ENCODE results near the gene TEX51.

Gene TEX51

GRCh38 chr2:126898636-126899035 is at the start of gene TEX51:
Gene TEX51 (plus strand): TSS chr2:126898890. CDS start chr2:126898919, 29 bp downstream.
- DNase-seq (ENCODE audit: low spot score) = no peak

- no peak for DNase-seq (ENCODE audit: low spot score)
These were observed 49.6 kb upstream of the TEX51 start for GRCh38 chr2:126849054-126849453.

- DNase-seq (ENCODE audit: low spot score) = no peak
These were observed 49.2 kb upstream of the TEX51 start for GRCh38 chr2:126849486-126849885.

DNA sequence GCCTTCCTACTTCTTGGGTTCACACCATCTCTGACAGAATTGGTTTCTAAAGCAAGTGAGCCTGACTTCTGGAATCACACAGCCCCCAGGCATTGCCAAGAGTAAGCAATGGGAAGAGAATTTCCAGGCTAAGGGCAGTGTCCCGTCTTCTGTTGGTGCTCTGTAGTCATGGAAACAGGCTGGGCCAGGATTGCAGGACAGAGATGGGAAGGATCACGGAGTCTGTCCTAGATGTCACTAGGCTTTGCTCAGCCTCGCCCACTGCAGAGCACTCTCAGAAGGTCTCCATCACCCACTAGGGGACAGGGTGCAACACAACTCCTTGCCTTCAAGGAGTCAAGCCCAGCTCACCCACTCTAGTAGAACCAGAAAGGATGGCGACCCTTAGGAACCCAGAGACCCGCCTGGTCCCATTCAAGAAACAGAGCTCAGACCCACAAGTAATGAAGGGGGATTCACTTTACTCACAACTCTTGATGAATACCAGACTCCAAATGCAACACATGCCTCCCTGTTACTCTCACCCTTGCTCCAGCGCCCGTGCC is 48.6 kb upstream of the TEX51 start:
- DNase-seq (ENCODE audit: low spot score) = no peak

GRCh38 chr2:126850940-126851339 is 47.8 kb upstream of the TEX51 start:
- DNase-seq (ENCODE audit: low spot score) = no peak

GRCh38 chr2:126851756-126852155 is 46.9 kb upstream of the TEX51 start:
- no peak for DNase-seq (ENCODE audit: low spot score)

DNA sequence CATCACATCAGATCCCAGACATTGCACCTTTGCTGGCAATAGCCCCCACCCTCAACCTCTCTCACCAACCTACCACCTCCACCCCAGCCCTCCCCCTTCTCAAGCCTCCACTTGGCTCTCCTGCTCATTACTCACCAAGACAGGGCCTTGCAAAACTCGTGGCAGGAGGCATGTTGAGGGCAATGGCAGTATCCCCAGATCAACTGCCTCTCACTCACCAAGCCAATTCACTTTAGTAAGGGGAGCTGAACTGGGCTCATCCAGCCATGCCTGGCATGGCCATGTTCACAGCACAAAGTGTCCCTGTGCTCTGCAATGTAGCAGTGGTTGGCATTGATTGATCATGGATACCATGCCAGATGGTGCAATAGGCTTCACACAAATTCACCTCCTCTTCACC is 46.3 kb upstream of the TEX51 start:
- no peak for DNase-seq (ENCODE audit: low spot score)

DNA sequence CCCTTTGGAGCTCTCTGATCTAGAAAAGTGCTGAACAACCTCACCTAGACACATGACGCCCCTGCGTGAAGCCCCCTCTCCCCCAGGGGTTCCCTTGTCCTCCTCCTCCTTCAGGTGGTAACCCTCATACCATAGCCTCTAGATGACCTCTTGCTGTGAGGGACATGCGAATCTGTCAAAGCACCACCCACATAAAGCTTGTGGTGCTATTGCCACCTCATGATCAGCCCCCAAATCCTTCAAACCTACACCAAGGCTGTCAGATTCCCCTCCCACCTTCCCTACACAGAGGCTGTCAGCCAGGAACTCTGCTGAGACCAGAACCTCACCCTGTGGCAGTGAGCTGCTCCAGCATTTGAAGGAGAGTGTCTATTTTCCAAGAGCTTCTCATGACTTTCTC is 43.1 kb upstream of the TEX51 start:
- DNase-seq (ENCODE audit: low spot score) = no peak

- DNase-seq (ENCODE audit: low spot score) = no peak
These were observed 42.3 kb upstream of the TEX51 start for GRCh38 chr2:126856403-126856802.

DNA sequence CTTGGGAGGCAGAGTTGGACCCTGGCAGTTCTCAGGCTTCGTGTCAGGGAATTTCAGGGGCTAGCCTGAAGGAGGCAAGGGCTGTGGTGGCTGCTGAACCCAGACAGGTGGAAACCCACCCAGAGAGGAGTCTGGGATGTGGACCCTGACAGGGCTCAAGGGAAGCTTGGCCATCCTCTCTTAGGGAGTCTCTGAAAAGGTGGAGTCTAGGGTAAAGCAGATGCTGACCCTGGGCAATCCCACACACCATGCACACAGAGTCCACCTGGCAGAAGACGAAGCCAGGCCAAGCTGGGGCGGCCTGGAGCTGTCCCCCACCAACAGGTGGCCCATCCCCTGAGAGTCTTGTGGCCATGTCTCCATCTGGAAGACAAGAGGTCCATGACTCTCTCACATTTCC is 41.2 kb upstream of the TEX51 start:
- no peak for DNase-seq (ENCODE audit: low spot score)

DNA sequence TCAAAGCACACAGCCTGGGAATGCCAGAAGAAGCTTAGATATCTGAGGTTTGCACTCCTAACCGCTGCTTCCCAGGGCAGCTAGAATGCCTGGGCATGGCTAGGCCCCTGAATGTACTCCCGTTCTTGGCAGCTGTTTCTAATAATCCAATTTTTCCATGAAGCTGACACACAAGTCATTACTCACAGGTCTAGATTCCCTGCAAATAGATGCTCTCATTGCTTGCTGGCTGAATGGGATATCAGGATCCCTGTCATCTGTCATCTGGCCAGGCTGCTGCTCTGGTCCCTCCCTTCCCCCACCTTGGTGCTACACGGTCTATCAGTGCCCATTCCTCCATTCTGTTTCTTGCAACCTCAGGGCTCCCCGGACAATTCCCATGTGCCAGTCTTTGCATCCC is 40.7 kb upstream of the TEX51 start:
- no peak for DNase-seq (ENCODE audit: low spot score)

- DNase-seq (ENCODE audit: low spot score) = no peak
These were observed 40.3 kb upstream of the TEX51 start for GRCh38 chr2:126858436-126858835.

- DNase-seq (ENCODE audit: low spot score) = no peak
These were observed 39.7 kb upstream of the TEX51 start for GRCh38 chr2:126858991-126859390.

DNA sequence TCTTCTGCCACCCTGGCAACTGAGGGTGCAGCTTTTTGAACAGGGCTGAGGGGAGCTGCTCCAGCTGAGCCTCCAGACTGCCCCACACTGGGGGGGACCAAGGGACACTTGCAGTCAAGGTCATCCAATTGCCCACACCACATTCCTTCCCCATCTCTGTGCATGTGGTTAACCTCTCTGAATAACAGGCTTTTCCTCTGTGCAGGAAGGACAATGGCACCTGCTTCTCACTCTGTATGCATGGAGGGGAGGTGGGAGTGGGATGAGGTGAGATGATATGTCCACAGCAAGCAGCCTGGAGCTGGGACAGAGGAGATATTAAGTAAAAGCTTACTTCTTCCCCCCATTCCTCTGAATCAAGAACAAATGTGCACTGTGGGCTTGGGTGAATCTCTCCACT is 39.1 kb upstream of the TEX51 start:
- no peak for DNase-seq (ENCODE audit: low spot score)

DNA sequence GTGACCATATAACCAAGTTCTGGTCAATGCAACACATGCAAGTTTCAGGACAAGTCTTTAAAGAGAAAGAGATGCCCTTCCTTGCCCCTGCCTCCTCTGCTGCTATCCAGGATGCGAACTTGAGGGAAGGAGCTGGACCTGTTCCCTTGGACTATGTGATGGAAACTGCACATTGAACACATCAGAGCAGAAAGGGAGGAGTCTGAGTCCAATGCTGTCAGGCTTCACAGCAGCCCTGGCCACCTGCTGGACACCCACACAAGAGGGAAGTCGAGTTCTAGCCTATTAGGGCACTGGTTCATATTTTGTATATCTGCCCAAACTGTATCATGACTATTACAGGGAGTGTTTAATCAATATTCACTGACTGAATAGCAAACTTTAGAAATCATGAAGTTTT is 38.3 kb upstream of the TEX51 start:
- no peak for DNase-seq (ENCODE audit: low spot score)

DNA sequence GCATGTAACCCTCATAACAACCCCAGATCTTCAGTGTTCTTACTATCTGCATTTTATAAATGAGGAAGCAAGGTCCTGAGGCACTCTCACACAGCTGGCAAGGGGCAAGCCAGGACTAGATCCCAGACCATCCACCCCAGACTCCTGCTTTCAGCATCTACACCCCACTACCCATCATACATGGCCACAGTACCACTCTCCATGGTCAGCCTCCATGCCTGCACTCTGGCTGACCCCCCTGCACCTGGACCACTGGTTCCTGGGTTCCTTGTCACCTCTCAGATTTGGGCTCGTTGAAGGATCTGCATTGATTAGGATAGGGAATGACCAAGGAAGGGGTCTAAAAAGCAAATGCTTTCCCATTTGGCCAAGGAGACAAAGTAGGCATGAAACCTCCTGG is 36.0 kb upstream of the TEX51 start:
- DNase-seq (ENCODE audit: low spot score) = no peak

DNA sequence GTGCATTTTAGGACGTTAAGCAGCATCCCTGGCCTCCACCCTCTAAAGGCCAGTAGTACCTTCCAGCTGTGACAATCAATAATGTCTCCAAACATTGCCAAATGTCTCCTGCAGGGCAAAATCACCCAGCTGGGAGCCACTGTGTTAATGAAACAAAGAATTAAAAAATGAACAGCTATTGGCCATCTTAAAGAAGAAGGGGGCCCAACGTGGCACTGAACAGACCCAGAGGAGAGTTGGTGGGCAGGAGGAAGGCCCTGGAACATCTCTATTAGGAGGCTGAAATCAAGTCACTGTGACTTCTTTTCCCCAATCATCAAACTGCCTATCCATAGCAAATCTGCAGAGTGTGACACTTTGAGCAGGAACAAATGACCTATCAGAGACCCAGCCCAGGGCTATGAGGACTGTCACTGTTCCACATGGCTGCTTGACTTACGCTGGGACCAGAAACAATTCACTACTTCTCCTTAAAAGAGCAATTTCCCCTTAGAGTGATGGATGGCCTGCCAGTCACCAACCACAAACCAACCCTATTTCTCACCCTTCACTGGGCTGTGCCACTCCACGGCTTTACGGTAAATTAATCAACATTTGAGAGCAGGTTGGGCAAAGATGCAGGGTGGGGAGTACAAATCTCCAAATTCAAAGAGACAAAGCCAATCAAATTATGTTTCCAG is 35.2 kb upstream of the TEX51 start:
- DNase-seq (ENCODE audit: low spot score) = no peak

DNA sequence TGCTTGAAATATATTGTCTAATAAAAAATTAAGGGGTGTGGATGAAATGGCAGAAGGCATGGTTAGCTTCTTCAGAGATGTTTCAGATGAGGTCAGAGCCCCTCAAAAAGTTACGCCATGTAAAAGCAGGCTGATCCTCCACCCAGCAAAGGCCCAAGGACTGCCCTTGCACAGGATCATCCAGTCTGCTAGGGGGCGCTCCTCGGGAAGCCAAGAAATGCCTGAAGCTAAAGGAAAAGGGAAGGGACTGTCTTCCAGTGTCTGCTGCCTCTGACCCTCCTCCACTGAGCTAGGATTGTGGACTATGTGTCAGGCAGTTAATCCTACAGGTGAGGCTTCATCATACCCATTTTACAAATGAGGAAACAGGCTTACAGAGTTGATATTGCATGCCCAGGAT is 33.8 kb upstream of the TEX51 start:
- DNase-seq (ENCODE audit: low spot score) = no peak

DNA sequence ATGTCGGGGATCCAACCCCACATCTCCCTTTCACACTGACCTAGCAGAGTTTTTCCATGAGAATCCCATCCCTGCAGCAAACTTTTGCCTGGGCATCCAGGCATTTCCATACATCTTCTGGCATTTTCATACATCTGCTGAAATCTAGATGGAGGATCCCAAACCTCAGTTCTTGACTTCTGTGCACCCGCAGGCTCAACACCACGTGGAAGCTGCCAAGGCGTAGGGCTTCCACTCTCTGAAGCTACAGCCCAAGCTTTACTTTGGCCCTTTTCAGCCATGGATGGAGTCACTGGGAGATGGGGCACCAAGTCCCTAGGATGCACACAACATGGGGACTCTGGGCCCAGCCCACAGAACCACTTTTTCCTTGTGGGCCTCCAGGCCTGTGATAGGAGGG is 32.2 kb upstream of the TEX51 start:
- DNase-seq (ENCODE audit: low spot score) = no peak

DNA sequence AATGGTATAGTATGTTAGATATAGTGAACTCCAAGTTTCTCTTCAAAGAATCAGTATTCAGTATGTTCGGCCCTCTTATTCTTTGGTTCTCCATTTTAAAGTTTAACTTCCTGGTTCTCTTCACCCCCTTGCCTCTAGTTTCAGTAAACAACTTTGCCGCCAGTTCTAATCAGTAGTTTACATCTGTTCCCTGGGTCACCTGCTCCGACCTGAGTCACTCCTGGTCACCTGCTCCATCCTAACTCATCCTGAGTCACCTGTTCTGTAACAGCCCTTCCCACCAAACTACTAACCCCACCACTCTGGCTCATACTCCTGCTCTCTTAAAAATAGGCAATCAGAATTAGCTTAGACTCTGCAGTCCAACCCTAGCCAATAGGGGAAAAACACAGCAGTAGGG is 23.7 kb upstream of the TEX51 start:
- peak; percentile 5 for DNase-seq (ENCODE audit: low spot score)

DNA sequence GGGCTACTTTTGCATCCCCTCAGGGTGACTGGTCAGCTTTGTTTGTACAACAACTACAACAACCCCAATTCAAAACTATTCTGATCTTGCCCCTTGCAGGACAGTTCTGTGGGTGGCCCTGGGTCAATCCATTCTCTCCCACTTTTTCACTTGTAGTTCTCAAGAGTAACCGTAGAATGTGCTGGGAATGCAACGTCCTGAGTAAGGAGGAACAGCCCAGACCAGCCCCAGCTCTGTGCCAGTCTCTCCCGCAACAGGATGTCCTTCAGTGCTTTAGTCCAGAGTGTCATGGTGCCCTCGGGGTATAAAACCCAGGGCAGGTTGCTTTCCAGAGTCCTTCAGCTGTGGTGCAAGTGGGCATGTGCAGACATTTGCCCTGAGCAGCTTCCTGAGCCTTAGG is 22.1 kb upstream of the TEX51 start:
- no peak for DNase-seq (ENCODE audit: low spot score)

GRCh38 chr2:126877041-126877440 is 21.6 kb upstream of the TEX51 start:
- DNase-seq (ENCODE audit: low spot score) = no peak

DNA sequence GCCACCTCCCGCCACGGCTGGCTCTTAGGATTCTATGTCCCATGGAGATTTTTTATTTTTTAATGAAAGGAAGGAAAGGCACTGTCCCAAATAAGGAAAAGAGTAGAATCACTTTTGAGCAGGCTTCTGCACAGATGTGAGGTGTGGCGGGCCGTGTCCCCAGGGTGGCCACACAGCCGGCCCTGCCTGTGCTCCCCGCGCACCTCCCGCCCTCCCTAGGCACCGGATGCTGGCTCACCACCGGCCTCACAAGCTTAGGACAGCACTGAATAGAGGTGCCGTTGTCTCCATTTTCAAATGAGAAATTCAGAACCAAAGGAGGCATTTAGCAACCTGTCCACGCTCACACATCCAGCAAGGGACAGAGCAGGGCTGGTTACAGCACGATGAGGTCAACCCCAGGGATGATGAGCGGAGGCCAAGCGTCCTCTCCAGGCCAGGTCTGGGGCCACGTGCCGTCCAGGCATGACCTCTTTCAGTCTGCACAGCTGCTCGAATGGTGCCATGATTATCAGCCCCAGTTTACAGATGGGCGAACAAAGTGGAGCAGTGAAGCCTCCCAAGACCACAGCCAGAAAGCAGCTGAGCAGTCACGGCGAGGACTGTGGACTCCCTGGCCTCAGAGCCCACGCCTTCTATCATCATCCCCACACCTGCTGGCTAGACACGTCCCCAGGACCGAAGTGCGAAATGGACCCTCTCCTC is 20.7 kb upstream of the TEX51 start:
- no peak for DNase-seq (ENCODE audit: low spot score)

DNA sequence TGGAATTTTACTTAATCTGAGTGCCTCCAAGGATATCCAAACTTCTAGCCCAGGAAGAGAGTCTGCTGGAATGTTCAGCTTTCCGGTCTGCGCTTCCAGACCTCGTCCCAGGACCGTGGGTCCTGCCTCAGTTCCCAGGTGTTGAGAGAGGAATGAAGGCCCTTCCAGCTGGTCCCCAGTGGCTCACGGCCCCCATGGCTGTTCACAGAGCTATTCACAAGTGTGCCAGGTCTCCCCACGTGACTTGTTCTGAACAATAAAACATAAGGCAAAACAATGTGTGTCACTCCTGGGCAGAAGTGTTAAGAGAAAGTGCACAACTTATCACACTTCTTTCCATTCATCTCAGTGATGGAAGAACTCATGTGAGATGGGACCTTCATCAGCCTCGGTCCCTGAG is 20.1 kb upstream of the TEX51 start:
- no peak for DNase-seq (ENCODE audit: low spot score)

Measured in RKO (cell line).